ENCODE measurements around the gene PCDH20. TPM values are rescaled to one million over a fixed set of nuclear protein-coding genes. Genes with fewer than 3 reads are reported as not detected.

PCDH20 gene
- polyA plus RNA-seq, 3 donors, result not detected

GRCh38 chr13:61415058-61415721, 459 bp downstream of the PCDH20 start:
- H3K9ac ChIP-seq (ENCODE audit: insufficient read depth, low read length, poor library complexity, severe bottlenecking), result no peak overlapping the region

GRCh38 chr13:61414686-61415057, 977 bp downstream of the PCDH20 start:
- 1% methylated on average over 13 of the region's 16 CpGs for WGBS (ENCODE audit: insufficient coverage)
- no peak overlapping the region for H3K27ac ChIP-seq (ENCODE audit: low read depth in 1 of 2, low read length in 2 of 2)
- H3K4me1 Mint-ChIP-seq, result peaks cover 12% of the 10 kb centered on the region
- no peak overlapping the region for H3K4me2 ChIP-seq (replicated peaks; ENCODE audit: extremely low read depth, low read length, poor library complexity, severe bottlenecking)
- peaks cover 25 to 40% of the 10 kb centered on the region in 2 donors for H3K27me3 ChIP-seq (ENCODE audit: control insufficient read depth in 2 of 2, insufficient read depth in 2 of 2, low read length in 2 of 2)
- no peak overlapping the region for H2AFZ ChIP-seq (ENCODE audit: insufficient read depth, low read depth, low read length, poor library complexity, severe bottlenecking)
- peaks cover 0 to 7% of the 10 kb centered on the region in 2 donors for H3K9me3 ChIP-seq (replicated peaks in 1 of 2; ENCODE audit: control insufficient read depth in 1 of 2, insufficient read depth in 1 of 2, low read length in 2 of 2)
- H3K9me3 Mint-ChIP-seq, result peaks cover 0 to 13% (median 2%) of the 10 kb centered on the region in 7 donors
- no peak overlapping the region for H3K9ac ChIP-seq (ENCODE audit: insufficient read depth, low read length, poor library complexity, severe bottlenecking)
- peaks cover 0 to 3% of the 10 kb centered on the region in 2 donors for H3K36me3 Mint-ChIP-seq
- no peaks in the 10 kb centered on the region for H3K79me2 ChIP-seq (ENCODE audit: insufficient read depth, low read length)
- H3K27me3 Mint-ChIP-seq (ENCODE audit: low read depth in 3 of 3), result peaks cover 33 to 40% (median 36%) of the 10 kb centered on the region in 3 donors
- TF ChIP-seq, protein P1, sequence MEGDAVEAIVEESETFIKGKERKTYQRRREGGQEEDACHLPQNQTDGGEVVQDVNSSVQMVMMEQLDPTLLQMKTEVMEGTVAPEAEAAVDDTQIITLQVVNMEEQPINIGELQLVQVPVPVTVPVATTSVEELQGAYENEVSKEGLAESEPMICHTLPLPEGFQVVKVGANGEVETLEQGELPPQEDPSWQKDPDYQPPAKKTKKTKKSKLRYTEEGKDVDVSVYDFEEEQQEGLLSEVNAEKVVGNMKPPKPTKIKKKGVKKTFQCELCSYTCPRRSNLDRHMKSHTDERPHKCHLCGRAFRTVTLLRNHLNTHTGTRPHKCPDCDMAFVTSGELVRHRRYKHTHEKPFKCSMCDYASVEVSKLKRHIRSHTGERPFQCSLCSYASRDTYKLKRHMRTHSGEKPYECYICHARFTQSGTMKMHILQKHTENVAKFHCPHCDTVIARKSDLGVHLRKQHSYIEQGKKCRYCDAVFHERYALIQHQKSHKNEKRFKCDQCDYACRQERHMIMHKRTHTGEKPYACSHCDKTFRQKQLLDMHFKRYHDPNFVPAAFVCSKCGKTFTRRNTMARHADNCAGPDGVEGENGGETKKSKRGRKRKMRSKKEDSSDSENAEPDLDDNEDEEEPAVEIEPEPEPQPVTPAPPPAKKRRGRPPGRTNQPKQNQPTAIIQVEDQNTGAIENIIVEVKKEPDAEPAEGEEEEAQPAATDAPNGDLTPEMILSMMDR (IDR thresholded peaks at IDR 0.05), result no peak
- H4K20me1 ChIP-seq (ENCODE audit: insufficient read depth, low read length), result no peaks in the 10 kb centered on the region
- intact Hi-C loops (cut with micrococcal nuclease), result no loop called here
- no peaks in the 10 kb centered on the region for H3K4me1 ChIP-seq (ENCODE audit: control insufficient read depth in 1 of 2, insufficient read depth in 2 of 2, low read length in 2 of 2)
- peak overlapping the region in 1 of 2 donors; percentile 84 for H3K4me3 Mint-ChIP-seq
- H3K4me3 ChIP-seq (replicated peaks in 1 of 3; ENCODE audit: low read depth in 2 of 3, low read length in 3 of 3), result no peak overlapping the region
- H3K27ac Mint-ChIP-seq, result peak overlapping the region in 1 of 7 donors; percentile 6
- DNase-seq, result no peak
- no peaks in the 10 kb centered on the region for H3K36me3 ChIP-seq (replicated peaks in 1 of 2; ENCODE audit: control insufficient read depth in 1 of 2, insufficient read depth in 2 of 2, low read length in 2 of 2)

More at GRCh38 chr13:61415058-61415721, 459 bp downstream of the PCDH20 start:
- peaks cover 25 to 40% of the 10 kb centered on the region in 2 donors for H3K27me3 ChIP-seq (ENCODE audit: control insufficient read depth in 2 of 2, insufficient read depth in 2 of 2, low read length in 2 of 2)
- Mint-ChIP-seq H3K4me1 (peaks cover 12% of the 10 kb centered on the region), H3K36me3 (peaks cover 0 to 3% of the 10 kb centered on the region in 2 donors), H3K9me3 (peaks cover 0 to 13% (median 2%) of the 10 kb centered on the region in 7 donors), H3K27me3 (ENCODE audit: low read depth in 3 of 3) (peaks cover 33 to 40% (median 36%) of the 10 kb centered on the region in 3 donors), H3K4me3 (peak overlapping the region in 1 of 2 donors; percentile 84), H3K27ac (no peak overlapping the region)
- TF ChIP-seq, protein P1 (IDR thresholded peaks at IDR 0.05), result no peak
- intact Hi-C loops (cut with micrococcal nuclease), result no loop called here
- WGBS (ENCODE audit: insufficient coverage), result 1% methylated on average over 26 of the region's 30 CpGs
- no peak overlapping the region for H3K27ac ChIP-seq (ENCODE audit: low read depth in 1 of 2, low read length in 2 of 2)
- no peak overlapping the region for H2AFZ ChIP-seq (ENCODE audit: insufficient read depth, low read depth, low read length, poor library complexity, severe bottlenecking)
- H4K20me1 ChIP-seq (ENCODE audit: insufficient read depth, low read length), result no peaks in the 10 kb centered on the region
- no peaks in the 10 kb centered on the region for H3K4me1 ChIP-seq (ENCODE audit: control insufficient read depth in 1 of 2, insufficient read depth in 2 of 2, low read length in 2 of 2)
- no peaks in the 10 kb centered on the region for H3K36me3 ChIP-seq (replicated peaks in 1 of 2; ENCODE audit: control insufficient read depth in 1 of 2, insufficient read depth in 2 of 2, low read length in 2 of 2)
- no peaks in the 10 kb centered on the region for H3K79me2 ChIP-seq (ENCODE audit: insufficient read depth, low read length)
- no peak overlapping the region for H3K4me2 ChIP-seq (replicated peaks; ENCODE audit: extremely low read depth, low read length, poor library complexity, severe bottlenecking)
- DNase-seq, result no peak
- no peak overlapping the region for H3K4me3 ChIP-seq (replicated peaks in 1 of 3; ENCODE audit: low read depth in 2 of 3, low read length in 3 of 3)
- peaks cover 0 to 7% of the 10 kb centered on the region in 2 donors for H3K9me3 ChIP-seq (replicated peaks in 1 of 2; ENCODE audit: control insufficient read depth in 1 of 2, insufficient read depth in 1 of 2, low read length in 2 of 2)

Measured in CD14-positive monocyte (primary cell).